Transverse colon (tissue), 4 donors: ENCODE results near the gene MYO7B.

Source experiments
- CTCF ChIP-seq, 5 experiments: fragments of 200-600 bp in 3 of 5; fragments of 450-650 bp in 2 of 5; sonication (generic) in 3 of 5; IDR thresholded peaks; 1 replicate in 2 of 5; 2 replicates in 3 of 5; pipeline ENCODE4 v1.5.1; 2016 to 2017; ENCODE audit warnings: antibody characterized with exemption in 5 of 5, inconsistent platforms in 3 of 5, mild to moderate bottlenecking in 2 of 5, moderate library complexity in 1 of 5
- POLR2AphosphoS5 ChIP-seq, 3 donors: sonication (generic); formaldehyde crosslinking; IDR thresholded peaks; one replicate each; pipeline ENCODE4 v1.6.1; 2016; ENCODE audit warnings: antibody characterized with exemption in 3 of 3

- TF ChIP-seq CTCF (IDR thresholded peaks at IDR 0.05) (no peak), POLR2AphosphoS5 (IDR thresholded peaks at IDR 0.05) (no peak)
Measured at GRCh38 chr2:127561371-127561770, 25.9 kb downstream of the MYO7B start.
